Gastroesophageal sphincter (tissue), 3 donors: ENCODE measurements around the gene ECEL1.

Experiments used
- CTCF ChIP-seq, 4 experiments: fragments of 200-600 bp in 2 of 4; fragments of 450-650 bp in 2 of 4; sonication (generic) in 1 of 4; IDR thresholded peaks; one replicate each; pipeline ENCODE4 v1.5.1; 2017 to 2019; ENCODE audit warnings: antibody characterized with exemption in 4 of 4, mild to moderate bottlenecking in 2 of 4, moderate library complexity in 2 of 4
- EP300 ChIP-seq: sonication (generic); formaldehyde crosslinking; IDR thresholded peaks from one replicate; pipeline ENCODE4 v1.6.1; 2017; ENCODE audit warnings: antibody characterized with exemption, mild to moderate bottlenecking
- POLR2A ChIP-seq, 2 donors: fragments of 450-650 bp; IDR thresholded peaks; one replicate each; pipeline ENCODE4 v1.6.1; 2017; ENCODE audit warnings: antibody characterized with exemption in 2 of 2, mild to moderate bottlenecking in 2 of 2, moderate library complexity in 1 of 2
- POLR2AphosphoS5 ChIP-seq: sonication (generic); formaldehyde crosslinking; IDR thresholded peaks from one replicate; pipeline ENCODE4 v1.6.1; 2017; ENCODE audit warnings: antibody characterized with exemption

GRCh38 chr2:232525791-232526371, 38.2 kb upstream of the ECEL1 start, which contains the start of gene CHRND:
- no peak for TF ChIP-seq CTCF (IDR thresholded peaks at IDR 0.05)
- no peak for TF ChIP-seq EP300
- no peak for TF ChIP-seq POLR2AphosphoS5
- no peak for TF ChIP-seq POLR2A (IDR thresholded peaks at IDR 0.05)
